ENCODE measurements around the gene ZCCHC7. TPM values are rescaled to one million over a fixed set of nuclear protein-coding genes. Genes with fewer than 3 reads are reported as not detected.

Gene ZCCHC7
- total RNA-seq, 3 donors from 2014 or later (not counting 1 experiment from before 2014, with no cell fraction given), result 42.4 to 43.2 (median 42.8) TPM

DNA sequence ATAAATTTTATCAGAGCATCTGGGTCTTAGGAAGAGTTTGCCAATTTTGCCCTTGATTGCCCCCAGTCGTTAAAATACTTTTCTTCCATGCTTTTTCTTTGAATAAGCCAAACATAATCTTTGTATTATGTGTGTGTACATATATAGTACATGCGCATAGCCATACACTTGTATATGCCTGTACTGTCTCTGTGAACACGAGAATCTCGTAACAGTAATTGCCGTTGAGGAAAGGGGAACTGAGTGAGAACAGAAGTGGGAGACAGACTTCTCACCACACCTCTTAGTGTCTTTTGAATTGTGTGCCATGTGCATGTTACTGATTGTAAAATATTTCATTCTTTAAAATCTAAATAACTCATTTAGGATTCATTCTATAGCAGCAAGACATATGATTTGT is 222.5 kb downstream of the ZCCHC7 start:
- 73% methylated on average over 5 of the region's 5 CpGs for WGBS (ENCODE audit: insufficient coverage)
- TF ChIP-seq, protein P1, sequence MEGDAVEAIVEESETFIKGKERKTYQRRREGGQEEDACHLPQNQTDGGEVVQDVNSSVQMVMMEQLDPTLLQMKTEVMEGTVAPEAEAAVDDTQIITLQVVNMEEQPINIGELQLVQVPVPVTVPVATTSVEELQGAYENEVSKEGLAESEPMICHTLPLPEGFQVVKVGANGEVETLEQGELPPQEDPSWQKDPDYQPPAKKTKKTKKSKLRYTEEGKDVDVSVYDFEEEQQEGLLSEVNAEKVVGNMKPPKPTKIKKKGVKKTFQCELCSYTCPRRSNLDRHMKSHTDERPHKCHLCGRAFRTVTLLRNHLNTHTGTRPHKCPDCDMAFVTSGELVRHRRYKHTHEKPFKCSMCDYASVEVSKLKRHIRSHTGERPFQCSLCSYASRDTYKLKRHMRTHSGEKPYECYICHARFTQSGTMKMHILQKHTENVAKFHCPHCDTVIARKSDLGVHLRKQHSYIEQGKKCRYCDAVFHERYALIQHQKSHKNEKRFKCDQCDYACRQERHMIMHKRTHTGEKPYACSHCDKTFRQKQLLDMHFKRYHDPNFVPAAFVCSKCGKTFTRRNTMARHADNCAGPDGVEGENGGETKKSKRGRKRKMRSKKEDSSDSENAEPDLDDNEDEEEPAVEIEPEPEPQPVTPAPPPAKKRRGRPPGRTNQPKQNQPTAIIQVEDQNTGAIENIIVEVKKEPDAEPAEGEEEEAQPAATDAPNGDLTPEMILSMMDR (IDR thresholded peaks at IDR 0.05), result no peak
- Histone ChIP-seq H3K4me3 (ENCODE audit: low read length) (no peak overlapping the region), H3K27ac (ENCODE audit: low read length) (no peak overlapping the region), H3K27me3 (ENCODE audit: control insufficient read depth, insufficient read depth, low read length) (no peaks in the 10 kb centered on the region), H3K4me1 (ENCODE audit: control insufficient read depth, insufficient read depth, low read length) (no peaks in the 10 kb centered on the region), H3K9me3 (ENCODE audit: control insufficient read depth, insufficient read depth, low read length) (no peaks in the 10 kb centered on the region), H3K36me3 (ENCODE audit: control insufficient read depth, insufficient read depth, low read length) (no peaks in the 10 kb centered on the region)
- Mint-ChIP-seq H3K4me3 (no peak overlapping the region), H3K27ac (no peak overlapping the region), H3K36me3 (no peaks in the 10 kb centered on the region), H3K27me3 (ENCODE audit: low read depth in 2 of 2) (no peaks in the 10 kb centered on the region), H3K4me1 (peaks cover 0 to 3% of the 10 kb centered on the region in 2 donors), H3K9me3 (no peaks in the 10 kb centered on the region)
- DNase-seq (no peak), ATAC-seq (no peak)
- intact Hi-C loops (cut with micrococcal nuclease), result no loop called here

DNA sequence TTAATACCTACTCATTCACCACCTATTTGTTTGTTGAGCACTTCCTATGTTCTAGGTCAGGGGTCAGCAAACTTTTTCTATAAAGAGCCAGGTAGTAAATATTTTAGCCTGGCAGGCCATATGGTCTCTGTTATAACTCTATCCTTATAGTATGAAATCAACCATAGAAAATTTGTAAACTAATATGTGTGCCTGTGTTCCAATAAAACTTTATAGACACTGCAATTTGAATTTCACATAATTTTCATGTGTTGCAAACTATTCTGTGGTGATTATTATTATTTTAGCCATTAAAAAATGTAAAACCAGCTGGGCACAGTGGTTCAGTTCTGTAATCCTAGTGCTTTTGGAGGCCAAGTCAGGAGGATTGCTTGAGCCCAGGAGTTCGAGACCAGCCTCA is 223.3 kb downstream of the ZCCHC7 start:
- Histone ChIP-seq H3K9me3 (ENCODE audit: control insufficient read depth, insufficient read depth, low read length) (no peaks in the 10 kb centered on the region), H3K4me1 (ENCODE audit: control insufficient read depth, insufficient read depth, low read length) (no peaks in the 10 kb centered on the region), H3K27me3 (ENCODE audit: control insufficient read depth, insufficient read depth, low read length) (no peaks in the 10 kb centered on the region), H3K27ac (ENCODE audit: low read length) (no peak overlapping the region), H3K4me3 (ENCODE audit: low read length) (no peak overlapping the region), H3K36me3 (ENCODE audit: control insufficient read depth, insufficient read depth, low read length) (no peaks in the 10 kb centered on the region)
- H3K27me3 Mint-ChIP-seq (ENCODE audit: low read depth in 2 of 2), result no peaks in the 10 kb centered on the region
- TF ChIP-seq, protein P1 (IDR thresholded peaks at IDR 0.05), result no peak
- ATAC-seq (no peak), DNase-seq (no peak)
- no peaks in the 10 kb centered on the region for H3K36me3 Mint-ChIP-seq
- H3K4me3 Mint-ChIP-seq, result no peak overlapping the region
- peaks cover 0 to 6% of the 10 kb centered on the region in 2 donors for H3K4me1 Mint-ChIP-seq
- no peaks in the 10 kb centered on the region for H3K9me3 Mint-ChIP-seq
- H3K27ac Mint-ChIP-seq, result no peak overlapping the region
- intact Hi-C loops (cut with micrococcal nuclease), result no loop called here
- no CpG with 5 or more reads among the region's 1 CpG for WGBS (ENCODE audit: insufficient coverage)

DNA sequence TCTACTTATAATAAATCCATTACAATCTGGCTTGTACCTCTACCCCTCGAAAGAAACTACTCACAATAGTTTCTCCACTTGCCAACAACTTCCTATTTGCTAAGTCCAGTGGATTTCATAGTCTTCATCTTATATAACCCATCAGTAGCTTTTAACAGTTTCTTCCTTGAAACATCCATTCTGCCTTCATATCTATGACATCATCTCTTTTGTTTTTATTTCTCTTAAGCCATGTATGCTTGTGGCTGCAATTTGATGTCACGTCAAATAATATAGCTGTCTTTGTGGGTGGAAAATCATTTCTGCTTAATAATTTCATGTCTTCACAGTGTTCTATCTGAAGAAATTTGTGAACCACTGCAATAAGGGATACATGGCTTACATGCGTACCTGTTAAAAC is 224.7 kb downstream of the ZCCHC7 start:
- Histone ChIP-seq H3K4me1 (ENCODE audit: control insufficient read depth, insufficient read depth, low read length) (no peaks in the 10 kb centered on the region), H3K27me3 (ENCODE audit: control insufficient read depth, insufficient read depth, low read length) (no peaks in the 10 kb centered on the region), H3K4me3 (ENCODE audit: low read length) (no peak overlapping the region), H3K9me3 (ENCODE audit: control insufficient read depth, insufficient read depth, low read length) (no peaks in the 10 kb centered on the region), H3K27ac (ENCODE audit: low read length) (no peak overlapping the region), H3K36me3 (ENCODE audit: control insufficient read depth, insufficient read depth, low read length) (no peaks in the 10 kb centered on the region)
- Mint-ChIP-seq H3K27me3 (ENCODE audit: low read depth in 2 of 2) (no peaks in the 10 kb centered on the region), H3K4me3 (no peak overlapping the region), H3K4me1 (peaks cover 0 to 6% of the 10 kb centered on the region in 2 donors), H3K27ac (no peak overlapping the region), H3K36me3 (no peaks in the 10 kb centered on the region), H3K9me3 (no peaks in the 10 kb centered on the region)
- intact Hi-C loops (cut with micrococcal nuclease), result no loop called here
- ATAC-seq, result no peak
- TF ChIP-seq, protein P1 (IDR thresholded peaks at IDR 0.05), result no peak
- no peak for DNase-seq
- 100% methylated on average over 3 of the region's 3 CpGs for WGBS (ENCODE audit: insufficient coverage)

DNA sequence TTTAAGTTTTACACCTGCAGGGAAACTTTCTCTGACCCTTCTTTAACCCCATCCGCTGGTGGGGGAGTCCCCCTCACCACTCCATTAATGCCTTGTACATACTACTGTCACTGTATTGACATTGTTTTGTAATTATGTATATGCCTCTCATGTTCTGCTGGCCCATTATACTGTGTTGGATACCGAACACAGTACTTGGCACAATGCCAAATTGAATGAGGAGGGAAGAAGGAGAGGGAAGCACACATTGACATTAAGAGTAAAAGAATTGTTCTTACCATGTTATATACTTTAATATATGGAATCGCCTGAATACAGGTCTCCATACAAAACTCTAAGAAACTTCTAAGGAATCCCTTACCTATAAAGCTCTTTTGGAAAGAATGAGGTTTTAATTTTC is 228.5 kb downstream of the ZCCHC7 start:
- no peak overlapping the region for H3K27ac Mint-ChIP-seq
- no peaks in the 10 kb centered on the region for H3K27me3 ChIP-seq (ENCODE audit: control insufficient read depth, insufficient read depth, low read length)
- no peaks in the 10 kb centered on the region for H3K4me1 ChIP-seq (ENCODE audit: control insufficient read depth, insufficient read depth, low read length)
- TF ChIP-seq, protein P1 (IDR thresholded peaks at IDR 0.05), result no peak
- H3K4me3 ChIP-seq (ENCODE audit: low read length), result no peak overlapping the region
- no peaks in the 10 kb centered on the region for H3K9me3 ChIP-seq (ENCODE audit: control insufficient read depth, insufficient read depth, low read length)
- no peaks in the 10 kb centered on the region for H3K9me3 Mint-ChIP-seq
- ATAC-seq (no peak), DNase-seq (no peak)
- no peak overlapping the region for H3K4me3 Mint-ChIP-seq
- H3K27ac ChIP-seq (ENCODE audit: low read length), result no peak overlapping the region
- H3K36me3 Mint-ChIP-seq, result no peaks in the 10 kb centered on the region
- H3K36me3 ChIP-seq (ENCODE audit: control insufficient read depth, insufficient read depth, low read length), result peaks cover 21% of the 10 kb centered on the region
- WGBS (ENCODE audit: insufficient coverage), result no CpG with 5 or more reads among the region's 3 CpGs
- H3K27me3 Mint-ChIP-seq (ENCODE audit: low read depth in 2 of 2), result no peaks in the 10 kb centered on the region
- intact Hi-C loops (cut with micrococcal nuclease), result no loop called here
- peaks cover 0 to 6% of the 10 kb centered on the region in 2 donors for H3K4me1 Mint-ChIP-seq
